K562 (cell line): ENCODE results near the gene BBC3. TPM values are rescaled to one million over a fixed set of nuclear protein-coding genes. Genes with fewer than 3 reads are reported as not detected.

Source experiments
- ATF1 ChIP-seq, 2 experiments: fragments of 450-650 bp in 1 of 2; IDR thresholded peaks; 2 replicates each; pipeline ENCODE4 v1.6.1; 2016; ENCODE audit warnings: missing compliant biosample characterization in 1 of 2, missing genetic modification characterization in 1 of 2
- BHLHE40 ChIP-seq: IDR thresholded peaks from 2 replicates; pipeline ENCODE4 v1.6.1; 2011; ENCODE audit warnings: low read length, improper control_type of control experiment
- COPS2 ChIP-seq: fragments of 450-650 bp; conservative IDR thresholded peaks from 2 replicates; pipeline ENCODE4 v1.6.1; 2016; ENCODE audit warnings: mild to moderate bottlenecking, moderate library complexity
- ERF ChIP-seq: fragments of 450-650 bp; formaldehyde crosslinking; IDR thresholded peaks from 2 replicates; pipeline ENCODE4 v1.4.0; 2020; ENCODE audit warnings: mild to moderate bottlenecking, mixed read lengths
- HNRNPL ChIP-seq: fragments of 200-400 bp; formaldehyde crosslinking; IDR thresholded peaks from 2 replicates; pipeline ENCODE4 v1.6.1; 2017; ENCODE audit warnings: low read depth, mild to moderate bottlenecking, low read length
- MTA1 ChIP-seq: fragments of 450-650 bp; IDR thresholded peaks from 2 replicates; pipeline ENCODE4 v1.6.1; 2017; ENCODE audit warnings: borderline replicate concordance
- MXI1 ChIP-seq: IDR thresholded peaks from 2 replicates; pipeline ENCODE4 v1.6.1; 2011; ENCODE audit warnings: low read depth, mild to moderate bottlenecking, improper control_type of control experiment, low read length
- NCOR1 ChIP-seq: fragments of 450-650 bp; IDR thresholded peaks from 2 replicates; pipeline ENCODE4 v1.6.1; 2016; ENCODE audit warnings: mild to moderate bottlenecking, moderate library complexity
- NFE2L1 ChIP-seq: fragments of 450-650 bp; IDR thresholded peaks from 2 replicates; pipeline ENCODE4 v1.6.1; 2016; ENCODE audit warnings: missing genetic modification characterization, low read depth, mild to moderate bottlenecking, missing compliant biosample characterization, moderate library complexity, borderline replicate concordance
- NR2C1 ChIP-seq, 2 experiments: fragments of 450-650 bp; IDR thresholded peaks; 2 replicates each; pipeline ENCODE4 v1.6.1; 2017; ENCODE audit warnings: mild to moderate bottlenecking in 2 of 2, antibody characterized with exemption in 1 of 2, inconsistent platforms in 1 of 2, missing compliant biosample characterization in 1 of 2, missing genetic modification characterization in 1 of 2
- NR2F6 ChIP-seq: fragments of 450-650 bp; formaldehyde crosslinking; IDR thresholded peaks from 2 replicates; pipeline ENCODE4 v1.4.0; 2020; ENCODE audit warnings: mild to moderate bottlenecking
- PCBP2 ChIP-seq: fragments of 200-400 bp; formaldehyde crosslinking; IDR thresholded peaks from 2 replicates; pipeline ENCODE4 v1.6.1; 2018; ENCODE audit warnings: low read length, low read depth, mild to moderate bottlenecking, moderate library complexity; ENCODE audit not compliant: poor library complexity, severe bottlenecking
- PHTF2 ChIP-seq: fragments of 250-450 bp; sonication (Bioruptor Pico); IDR thresholded peaks from 2 replicates; pipeline ENCODE4 v1.5.0; 2021; ENCODE audit warnings: mild to moderate bottlenecking
- POLR2AphosphoS2 ChIP-seq: IDR thresholded peaks from 2 replicates; pipeline ENCODE4 v1.6.1; 2012; ENCODE audit warnings: low read length, improper control_type of control experiment
- RBBP5 ChIP-seq: fragments of 200-600 bp; sonication (generic); IDR thresholded peaks from 2 replicates; pipeline ENCODE4 v1.6.1; 2012; ENCODE audit warnings: borderline replicate concordance, mild to moderate bottlenecking, low read length, control low read depth, inconsistent platforms; ENCODE audit not compliant: insufficient read depth, poor library complexity, severe bottlenecking
- RBM15 ChIP-seq: fragments of 200-400 bp; formaldehyde crosslinking; IDR thresholded peaks from 2 replicates; pipeline ENCODE4 v1.6.1; 2018; ENCODE audit warnings: mild to moderate bottlenecking, low read length, moderate library complexity; ENCODE audit not compliant: insufficient read depth
- SLC30A9 ChIP-seq: fragments of 250-450 bp; sonication (Bioruptor Pico); IDR thresholded peaks from 2 replicates; pipeline ENCODE4 v1.8.0; 2022; ENCODE audit warnings: mild to moderate bottlenecking, moderate library complexity
- TARDBP ChIP-seq: fragments of 450-650 bp; IDR thresholded peaks from 2 replicates; pipeline ENCODE4 v1.6.1; 2016
- TBP ChIP-seq: optimal IDR thresholded peaks from 2 replicates; pipeline ENCODE3; 2011; ENCODE audit warnings: low read depth, low read length, improper control_type of control experiment
- ZBTB17 ChIP-seq: fragments of 450-650 bp; formaldehyde crosslinking; IDR thresholded peaks from 2 replicates; pipeline ENCODE4 v1.4.0; 2020; ENCODE audit warnings: mild to moderate bottlenecking
- ZBTB8A ChIP-seq: fragments of 450-650 bp; IDR thresholded peaks from 2 replicates; pipeline ENCODE4 v1.6.1; 2018; ENCODE audit warnings: mild to moderate bottlenecking, moderate library complexity; ENCODE audit not compliant: partially characterized antibody
- ZNF431 ChIP-seq: sonication (generic); formaldehyde crosslinking; IDR thresholded peaks from 2 replicates; pipeline ENCODE4 v1.8.0; 2022; ENCODE audit warnings: mild to moderate bottlenecking, missing genetic modification reagents
- ZNF79 ChIP-seq: fragments of 250-450 bp; sonication (Bioruptor Pico); IDR thresholded peaks from 2 replicates; pipeline ENCODE4 v1.4.0; 2020; ENCODE audit warnings: low read depth, mild to moderate bottlenecking, moderate library complexity
- polyA plus RNA-seq, 8 experiments: library from polyadenylated mRNA; depleted of rRNA in 4 of 8; stranded (reverse) in 5 of 8; unstranded in 3 of 8; fragments of >200 nt; fragmentation: Nextera tagmentation in 2 of 8; fragmentation: Illumina TruSeq in 1 of 8; extraction: Ambion mirVana in 2 of 8; extraction: Trizol in 1 of 8; gene quantifications; 2 replicates each; pipeline versions ENCODE4 v1.2.1 to v1.2.3, GENCODE V29; 2011 to 2014; ENCODE audit warnings: inconsistent platforms in 1 of 8, missing spikeins in 1 of 8
- total RNA-seq, 7 experiments: library from RNA; depleted of rRNA in 6 of 7; stranded (reverse); fragments of >200 nt in 6 of 7; fragmentation: Illumina TruSeq in 2 of 7; extraction: Trizol in 2 of 7; gene quantifications; 2 replicates each; pipeline versions ENCODE4 v1.2.1 to v1.2.3, GENCODE V29; 2011 to 2021; ENCODE audit warnings: low replicate concordance in 1 of 7
- TF ChIP-seq, protein P1 (sequence below): sonication (generic); formaldehyde crosslinking; IDR thresholded peaks from 2 replicates; pipeline ENCODE4 v1.8.1; 2023; ENCODE audit warnings: mild to moderate bottlenecking, missing genetic modification reagents
- TF ChIP-seq, protein P2 (sequence below): fragments of 200-800 bp; sonication (Bioruptor generic); IDR thresholded peaks from 2 replicates; pipeline ENCODE4 v1.6.1; 2017; ENCODE audit warnings: missing genetic modification characterization, missing compliant biosample characterization
- TF ChIP-seq, protein P3 (sequence below): IDR thresholded peaks from 2 replicates; pipeline ENCODE4 v1.6.1; 2011; ENCODE audit not compliant: insufficient read length; ENCODE audit errors: extremely low read depth

Gene BBC3
- total and polyA plus RNA-seq, 9 of the 15 experiments (the other 6 are each of a cell fraction or from before 2014, with no cell fraction given), result 0.15 to 30.7 (median 4.8) TPM

DNA sequence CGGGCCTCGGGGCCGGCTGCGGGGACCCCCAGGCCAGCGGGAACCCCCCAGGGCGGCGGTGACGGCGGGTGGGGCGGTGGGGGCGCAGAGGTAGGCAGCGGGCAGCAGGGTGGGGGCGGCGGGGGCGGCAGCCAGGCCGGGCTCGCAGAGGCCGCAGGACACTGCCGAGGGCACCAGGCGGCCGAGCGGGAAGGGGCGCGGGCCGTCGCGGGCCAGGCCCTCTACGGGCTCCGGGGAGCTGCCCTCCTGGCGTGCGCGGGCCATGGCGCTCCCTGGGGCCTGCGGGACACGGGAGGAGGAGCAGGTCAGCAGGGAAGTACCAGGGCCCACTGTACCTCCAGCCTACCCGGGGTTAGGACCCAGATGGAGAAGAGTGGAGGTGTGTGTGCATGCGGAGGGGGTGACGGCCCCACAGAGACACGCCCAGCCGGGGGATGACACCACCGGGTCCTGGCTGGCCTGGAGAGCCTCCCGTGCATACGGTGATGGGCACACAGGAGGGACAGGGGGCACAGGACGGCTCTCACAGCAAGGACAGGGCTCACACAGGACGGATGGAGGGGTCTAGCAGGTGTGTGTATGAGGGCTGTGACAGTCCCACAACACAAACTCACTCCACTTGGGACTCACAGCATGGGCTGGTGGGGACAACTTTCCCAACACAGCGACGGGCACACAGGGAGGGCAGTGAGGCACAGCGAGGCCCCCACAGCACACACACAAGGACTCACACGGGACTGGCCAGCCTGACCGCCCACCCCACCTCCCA is 2.6 kb downstream of the BBC3 start (continued):
- no peak for TF ChIP-seq PHTF2 (CRISPR knock-in tag)
- no peak; the same call in 1 of the 2 replicates for TF ChIP-seq POLR2AphosphoS2
- peak; percentile 70 for TF ChIP-seq BHLHE40
- TF ChIP-seq, protein P1, sequence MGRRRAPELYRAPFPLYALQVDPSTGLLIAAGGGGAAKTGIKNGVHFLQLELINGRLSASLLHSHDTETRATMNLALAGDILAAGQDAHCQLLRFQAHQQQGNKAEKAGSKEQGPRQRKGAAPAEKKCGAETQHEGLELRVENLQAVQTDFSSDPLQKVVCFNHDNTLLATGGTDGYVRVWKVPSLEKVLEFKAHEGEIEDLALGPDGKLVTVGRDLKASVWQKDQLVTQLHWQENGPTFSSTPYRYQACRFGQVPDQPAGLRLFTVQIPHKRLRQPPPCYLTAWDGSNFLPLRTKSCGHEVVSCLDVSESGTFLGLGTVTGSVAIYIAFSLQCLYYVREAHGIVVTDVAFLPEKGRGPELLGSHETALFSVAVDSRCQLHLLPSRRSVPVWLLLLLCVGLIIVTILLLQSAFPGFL (CRISPR knock-in tag), result 0 out of 2 replicates have a peak, but pooled peaks have one; percentile 53
- 0 out of 2 replicates have a peak, but pooled peaks have one; percentile 41 for TF ChIP-seq ZBTB17 (CRISPR knock-in tag)
- no peak; the same call in 1 of the 2 replicates for TF ChIP-seq MXI1
- TF ChIP-seq ERF (CRISPR knock-in tag), result 0 out of 2 replicates have a peak, but pooled peaks have one; percentile 67
- no peak for TF ChIP-seq HNRNPL
- TF ChIP-seq ZNF79 (CRISPR knock-in tag), result no peak
- TF ChIP-seq PCBP2, result no peak
- no peak for TF ChIP-seq ATF1 (CRISPR knock-in tag; IDR thresholded peaks at IDR 0.05)
- no peak for TF ChIP-seq ATF1 (tag; IDR thresholded peaks at IDR 0.05)
- TF ChIP-seq NFE2L1 (tag), result no peak
- TF ChIP-seq RBM15, result no peak
- TF ChIP-seq SLC30A9, result no peak
- TF ChIP-seq ZBTB8A, result no peak
- TF ChIP-seq MTA1, result 0 out of 2 replicates have a peak, but pooled peaks have one; percentile 22
- no peak for TF ChIP-seq NCOR1
- TF ChIP-seq, protein P2, sequence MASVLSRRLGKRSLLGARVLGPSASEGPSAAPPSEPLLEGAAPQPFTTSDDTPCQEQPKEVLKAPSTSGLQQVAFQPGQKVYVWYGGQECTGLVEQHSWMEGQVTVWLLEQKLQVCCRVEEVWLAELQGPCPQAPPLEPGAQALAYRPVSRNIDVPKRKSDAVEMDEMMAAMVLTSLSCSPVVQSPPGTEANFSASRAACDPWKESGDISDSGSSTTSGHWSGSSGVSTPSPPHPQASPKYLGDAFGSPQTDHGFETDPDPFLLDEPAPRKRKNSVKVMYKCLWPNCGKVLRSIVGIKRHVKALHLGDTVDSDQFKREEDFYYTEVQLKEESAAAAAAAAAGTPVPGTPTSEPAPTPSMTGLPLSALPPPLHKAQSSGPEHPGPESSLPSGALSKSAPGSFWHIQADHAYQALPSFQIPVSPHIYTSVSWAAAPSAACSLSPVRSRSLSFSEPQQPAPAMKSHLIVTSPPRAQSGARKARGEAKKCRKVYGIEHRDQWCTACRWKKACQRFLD (CRISPR knock-in tag), result no peak
- TF ChIP-seq NR2C1 (IDR thresholded peaks at IDR 0.05), result no peak
- no peak for TF ChIP-seq NR2C1 (tag; IDR thresholded peaks at IDR 0.05)
- peak; percentile 64 for TF ChIP-seq RBBP5
- no peak for TF ChIP-seq ZNF431 (CRISPR knock-in tag)
- no peak for TF ChIP-seq COPS2
- TF ChIP-seq TBP, result peak; percentile 44
- TF ChIP-seq NR2F6 (CRISPR knock-in tag), result no peak
- TF ChIP-seq, protein P3, sequence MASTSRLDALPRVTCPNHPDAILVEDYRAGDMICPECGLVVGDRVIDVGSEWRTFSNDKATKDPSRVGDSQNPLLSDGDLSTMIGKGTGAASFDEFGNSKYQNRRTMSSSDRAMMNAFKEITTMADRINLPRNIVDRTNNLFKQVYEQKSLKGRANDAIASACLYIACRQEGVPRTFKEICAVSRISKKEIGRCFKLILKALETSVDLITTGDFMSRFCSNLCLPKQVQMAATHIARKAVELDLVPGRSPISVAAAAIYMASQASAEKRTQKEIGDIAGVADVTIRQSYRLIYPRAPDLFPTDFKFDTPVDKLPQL, result no peak
- TF ChIP-seq TARDBP, result peak; percentile 88
